ENCODE data around the gene PLXNA3.
A peak's percentile ranks its signal among the peaks of the same experiment; 100 is the strongest.
"Not testable (repeated sequence)": the region's sequence is repeated elsewhere in the genome, so short reads cannot be mapped to it uniquely, and the experiment has no call there.

PLXNA3 gene

GRCh38 chrX:154496591-154497137, 38.6 kb downstream of the PLXNA3 start:
- not testable (repeated sequence) for DNase-seq (ENCODE audit: low read depth in 1 of 2, low spot score in 1 of 2)

DNA sequence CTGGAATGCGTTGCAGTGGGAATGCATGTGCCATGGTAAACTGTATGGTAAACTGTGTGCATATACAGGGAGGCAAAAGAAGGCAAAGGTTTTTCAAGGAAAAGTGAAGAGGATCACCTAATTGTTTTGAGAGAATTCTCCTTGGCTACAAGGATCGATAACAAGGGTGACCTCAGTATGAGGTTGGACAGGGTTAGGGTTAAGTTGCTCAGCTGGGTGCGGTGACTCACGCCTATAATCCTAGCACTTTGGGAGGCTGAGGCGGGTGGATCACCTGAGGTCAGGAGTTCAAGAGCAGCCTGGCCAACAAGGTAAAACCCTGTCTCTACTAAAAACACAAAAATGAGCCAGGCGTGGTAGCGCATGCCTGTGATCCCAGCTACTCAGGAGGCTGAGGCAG, 43.3 kb downstream of the PLXNA3 start:
- DNase-seq (ENCODE audit: low read depth in 1 of 2, low spot score in 1 of 2): not testable (repeated sequence)

GRCh38 chrX:154502098-154502497, 44.0 kb downstream of the PLXNA3 start:
- DNase-seq (ENCODE audit: low read depth in 1 of 2, low spot score in 1 of 2): no peak

DNA sequence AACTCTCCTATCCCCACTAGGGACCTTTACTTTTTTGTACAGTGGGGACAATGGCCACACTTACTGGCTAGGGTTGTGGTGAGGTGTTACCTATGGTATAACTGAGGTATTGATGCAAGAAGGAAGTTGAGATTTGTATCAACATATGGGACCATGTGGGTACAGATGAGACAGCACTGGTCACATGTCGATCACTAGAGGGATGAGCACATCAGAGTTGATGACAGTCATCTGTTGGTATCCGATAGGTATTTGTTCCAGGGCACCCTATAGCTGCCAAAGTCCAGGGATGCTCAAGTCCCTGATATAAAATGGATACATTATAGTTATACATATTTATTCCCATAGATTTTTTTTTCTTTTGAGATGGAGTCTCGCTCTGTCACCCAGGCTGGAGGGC, 44.9 kb downstream of the PLXNA3 start:
- DNase-seq (ENCODE audit: low read depth in 1 of 2, low spot score in 1 of 2): no peak

- no peak for DNase-seq (ENCODE audit: low read depth in 1 of 2, low spot score in 1 of 2)
Measured at GRCh38 chrX:154505734-154506133, 47.7 kb downstream of the PLXNA3 start.

- no peak for DNase-seq (ENCODE audit: low read depth in 1 of 2, low spot score in 1 of 2)
Measured at GRCh38 chrX:154506483-154507332, 48.6 kb downstream of the PLXNA3 start.

DNA sequence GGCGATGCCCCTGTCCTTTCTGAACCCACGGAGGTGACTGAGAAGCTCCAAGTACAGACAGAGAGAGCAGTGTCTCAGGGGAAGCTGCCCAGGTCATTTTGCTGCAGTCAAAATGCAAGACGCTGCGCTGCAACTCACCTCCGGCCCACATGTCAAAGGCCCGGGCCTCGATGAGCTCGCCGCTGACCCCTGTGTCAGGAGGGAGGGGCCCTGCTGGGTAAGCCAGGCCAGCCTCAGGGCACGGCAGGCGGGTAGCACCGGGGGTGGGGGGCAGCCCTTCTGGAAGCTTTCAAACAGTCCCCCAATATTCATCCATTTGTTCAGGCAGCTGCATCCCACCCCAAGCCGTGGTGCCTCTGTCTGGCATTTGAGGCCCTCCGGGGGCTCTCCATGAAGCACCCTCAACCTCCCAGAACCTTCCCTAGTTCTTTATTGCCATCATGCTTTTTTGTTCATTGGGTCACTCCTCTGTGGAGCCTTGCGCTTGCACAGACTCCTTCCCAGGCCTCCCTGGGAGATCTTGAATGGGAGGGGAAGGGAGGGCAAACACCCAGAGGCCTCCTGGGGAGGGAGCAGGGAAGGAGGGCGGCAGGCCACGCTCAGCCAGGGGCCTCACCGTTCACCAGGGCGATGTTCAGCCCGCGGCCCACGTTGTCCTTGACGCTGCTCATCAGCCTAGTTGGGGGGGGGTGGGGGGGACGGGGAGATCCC, 49.7 kb downstream of the PLXNA3 start:
- DNase-seq (ENCODE audit: low read depth in 1 of 2, low spot score in 1 of 2): no peak

GRCh38 chrX:154508384-154508745, 50.3 kb downstream of the PLXNA3 start:
- DNase-seq (ENCODE audit: low read depth in 1 of 2, low spot score in 1 of 2): no peak

DNA sequence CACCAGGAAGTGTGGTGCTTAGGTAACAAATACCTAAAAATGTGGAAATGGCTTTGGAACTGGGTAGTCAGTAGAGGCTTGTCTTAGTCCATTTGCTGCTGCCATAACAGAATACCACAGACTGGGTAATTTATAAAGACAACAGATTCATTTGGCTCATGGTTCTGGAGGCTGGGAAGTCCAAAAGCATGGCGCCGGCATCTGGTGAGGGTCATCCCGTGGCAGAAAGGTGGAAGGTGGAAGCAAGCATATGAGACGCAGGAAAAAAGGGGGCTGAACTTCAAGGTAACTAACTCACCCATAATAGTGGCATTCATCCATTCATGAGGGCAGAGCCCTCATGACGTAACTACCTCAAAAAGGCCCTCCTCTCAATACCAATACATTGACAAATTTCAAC, 51.4 kb downstream of the PLXNA3 start:
- DNase-seq (ENCODE audit: low read depth in 1 of 2, low spot score in 1 of 2): no peak

GRCh38 chrX:154511761-154512160, 53.7 kb downstream of the PLXNA3 start:
- DNase-seq (ENCODE audit: low read depth in 1 of 2, low spot score in 1 of 2): no peak

DNA sequence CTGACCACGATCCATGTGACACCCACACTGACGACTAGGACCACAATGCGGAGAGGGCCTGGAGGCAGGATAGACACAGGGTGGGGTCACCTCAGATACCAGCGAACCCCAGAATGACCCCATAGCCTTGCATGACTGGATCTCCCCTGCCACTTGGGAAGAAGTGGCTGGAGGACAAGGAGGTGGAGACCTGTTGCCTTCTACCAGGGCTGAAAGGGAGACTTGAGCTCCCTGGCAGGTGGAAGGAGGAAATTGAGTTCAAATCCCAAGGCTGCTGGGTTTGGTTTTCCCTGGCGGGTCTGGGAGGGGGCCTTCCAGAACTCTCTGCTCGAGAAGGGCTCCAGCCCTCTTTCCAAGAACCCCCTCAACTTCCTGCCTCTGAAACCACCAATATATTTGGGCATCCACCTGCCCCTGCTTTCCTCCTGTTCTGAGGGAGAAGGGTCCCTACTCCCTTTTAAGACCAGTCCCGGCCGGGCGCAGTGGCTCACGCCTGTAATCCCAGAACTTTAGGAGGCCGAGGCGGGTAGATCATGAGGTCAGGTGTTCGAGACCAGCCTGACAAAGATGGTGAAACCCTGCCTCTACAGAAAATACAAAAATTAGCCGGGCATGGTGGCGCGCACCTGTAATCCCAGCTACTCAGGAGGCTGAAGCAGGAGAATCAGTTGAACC, 54.9 kb downstream of the PLXNA3 start:
- no peak for DNase-seq (ENCODE audit: low read depth in 1 of 2, low spot score in 1 of 2)

- no peak for DNase-seq (ENCODE audit: low read depth in 1 of 2, low spot score in 1 of 2)
Measured at GRCh38 chrX:154513716-154514115, 55.6 kb downstream of the PLXNA3 start.

DNA sequence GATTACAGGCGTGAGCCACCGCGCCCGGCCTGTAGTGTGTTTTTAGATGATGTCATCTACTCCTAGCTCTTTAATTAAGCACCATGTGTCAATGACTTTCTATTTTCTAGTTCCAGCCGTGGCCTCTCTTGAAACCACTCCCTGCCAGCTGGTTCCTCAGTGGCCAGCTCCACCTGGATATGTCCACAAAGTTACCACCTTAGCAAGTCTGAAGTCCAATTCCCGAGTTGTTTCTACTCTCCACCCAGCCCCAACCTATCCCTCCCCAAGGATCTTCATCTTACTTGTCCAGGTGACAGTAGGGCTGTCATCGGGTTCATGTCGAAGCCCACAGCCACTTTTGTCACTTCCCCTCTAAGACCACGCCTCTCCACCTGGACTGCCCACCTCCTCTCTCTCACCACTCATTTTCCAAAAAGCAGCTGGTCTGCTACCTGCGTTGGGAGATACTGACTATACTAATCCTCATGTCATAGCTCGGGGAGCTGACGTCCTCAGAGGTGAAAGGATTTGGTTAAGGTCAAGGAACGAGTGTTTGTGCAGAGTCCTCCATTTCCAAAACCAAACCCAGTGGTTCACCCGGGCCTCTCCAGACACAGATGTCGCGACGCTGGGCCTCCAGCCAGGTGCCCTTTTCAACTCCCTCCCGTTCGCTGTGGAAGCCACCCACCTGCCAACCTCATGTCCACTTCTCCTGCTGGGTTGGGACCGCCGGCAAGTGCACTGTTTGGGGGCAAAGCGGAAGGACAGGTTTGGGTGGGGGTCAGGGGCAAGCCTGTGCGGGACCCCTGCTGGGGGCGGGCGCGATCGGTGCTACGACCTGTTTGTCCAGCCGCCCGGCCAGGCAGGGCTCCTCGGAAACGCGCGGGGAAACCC, 57.2 kb downstream of the PLXNA3 start:
- DNase-seq (ENCODE audit: low read depth in 1 of 2, low spot score in 1 of 2): no peak

DNA sequence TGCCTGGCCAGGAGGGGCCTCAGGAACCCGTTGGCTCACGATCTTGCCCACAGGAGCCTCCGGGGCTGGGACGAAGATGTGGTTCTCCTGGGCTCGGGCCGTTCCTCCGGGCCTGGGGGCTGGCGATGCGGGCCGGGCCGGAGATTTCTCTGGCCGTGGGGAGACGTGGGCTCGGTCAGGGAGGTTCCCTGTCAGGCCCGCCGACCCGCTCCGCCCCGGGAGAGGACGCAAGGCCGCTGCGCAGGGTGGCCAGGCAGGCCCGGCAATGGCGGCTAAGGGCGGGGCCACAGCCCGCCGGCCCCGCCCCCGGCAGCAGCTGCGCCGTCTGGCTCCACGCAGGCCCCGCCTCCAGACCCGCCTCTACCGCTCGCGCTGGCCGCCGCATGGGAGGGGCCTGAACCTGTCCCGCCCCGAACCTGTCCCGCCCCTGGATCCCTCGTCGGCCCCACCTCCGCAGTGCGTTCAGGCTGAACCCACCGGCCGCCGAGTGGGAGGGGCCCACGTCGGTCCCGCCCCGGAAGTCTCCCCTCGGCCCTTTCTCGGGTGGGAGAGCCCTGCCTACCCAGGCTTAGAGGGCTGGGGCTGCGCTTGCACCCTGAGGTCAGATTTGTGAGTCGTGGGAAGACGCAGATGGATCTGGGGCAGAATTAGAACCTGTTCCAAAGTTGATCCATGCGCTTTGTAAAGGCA, 58.0 kb downstream of the PLXNA3 start, which contains the start of gene FAM3A:
Gene FAM3A, minus strand, starts transcription at position 267 of the 690 bp plus-strand sequence. CDS start 460 bp downstream, outside the sequence.
- DNase-seq (ENCODE audit: low read depth in 1 of 2, low spot score in 1 of 2): peak; percentile 87 to 90

DNA sequence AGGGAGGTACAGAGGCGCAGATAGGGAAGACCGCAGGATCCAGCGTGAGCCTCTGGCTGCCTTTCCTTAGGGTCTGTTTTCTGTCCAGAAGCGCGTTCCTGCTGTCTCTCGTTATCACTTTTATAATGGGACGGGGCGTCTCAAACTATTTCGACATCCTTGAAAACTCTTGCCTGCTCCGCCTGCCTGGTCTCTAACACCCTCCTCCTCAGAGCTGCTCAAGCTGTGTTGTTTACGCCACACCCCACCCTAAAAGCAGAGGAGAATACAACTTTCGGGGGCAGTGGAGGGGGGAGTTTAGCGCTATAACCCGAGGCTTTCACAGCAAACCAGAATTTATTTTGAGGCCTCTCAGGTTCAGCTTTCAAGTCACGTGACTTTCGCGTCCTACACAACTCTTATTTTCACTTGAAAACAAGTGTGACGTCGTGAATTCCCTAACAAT, 58.6 kb downstream of the PLXNA3 start:
- DNase-seq (ENCODE audit: low read depth in 1 of 2, low spot score in 1 of 2): no peak

GRCh38 chrX:154517101-154517781, 59.2 kb downstream of the PLXNA3 start:
- no peak for DNase-seq (ENCODE audit: low read depth in 1 of 2, low spot score in 1 of 2)

GRCh38 chrX:154519389-154519788, 61.3 kb downstream of the PLXNA3 start:
- no peak for DNase-seq (ENCODE audit: low read depth in 1 of 2, low spot score in 1 of 2)

DNA sequence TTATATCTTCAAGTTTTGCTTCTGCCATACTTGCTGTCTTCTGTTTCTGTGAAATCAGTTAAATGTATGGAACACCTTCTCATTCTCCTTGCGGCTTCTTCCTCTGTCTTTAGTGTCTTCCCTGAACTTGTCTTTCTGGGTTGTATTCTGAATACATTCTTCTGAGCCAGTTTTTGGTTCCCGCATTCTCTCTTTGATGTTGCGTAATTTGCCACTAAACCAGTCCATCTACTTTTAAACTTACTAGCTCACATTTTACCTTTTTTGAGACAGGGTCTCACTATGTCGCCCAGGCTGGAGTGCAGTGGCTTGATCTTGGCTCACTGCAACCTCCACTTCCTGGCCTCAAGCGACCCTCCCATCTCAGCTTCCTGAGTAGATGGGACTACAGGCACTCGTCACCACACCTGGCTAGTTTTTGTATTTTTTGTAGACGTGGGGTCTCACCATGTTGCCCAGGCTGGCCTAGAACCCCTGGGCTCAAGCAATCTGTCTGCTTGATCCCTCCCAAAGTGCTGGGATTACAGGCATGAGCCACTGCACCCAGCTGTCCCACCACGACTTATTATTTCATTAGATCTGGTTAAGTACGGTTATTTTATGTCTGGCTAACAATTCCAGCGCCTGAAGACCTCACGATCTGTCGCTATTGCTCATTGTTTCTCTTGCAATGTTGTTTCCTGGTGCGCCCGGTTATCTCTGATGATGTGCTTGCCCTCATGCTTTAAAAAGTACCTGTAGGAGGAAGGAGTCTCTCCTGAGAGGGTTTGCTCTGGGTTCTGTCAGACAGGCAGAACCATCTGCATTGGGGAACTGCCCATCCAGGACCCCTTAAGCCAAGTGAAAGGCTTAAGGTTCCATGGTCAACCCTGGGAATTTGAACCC, 67.8 kb downstream of the PLXNA3 start:
- DNase-seq (ENCODE audit: low read depth in 1 of 2, low spot score in 1 of 2): no peak

Measured in stimulated activated CD4-positive, alpha-beta T cell treated with anti-CD3 and anti-CD28 coated beads, Interleukin-15, amount 100 ng/mL, for 1 hour (primary cell).